Measurements from ENCODE around the gene PDE7B.
A peak's percentile ranks its signal among the peaks of the same experiment; 100 is the strongest.
"Not testable (repeated sequence)": the region's sequence is repeated elsewhere in the genome, so short reads cannot be mapped to it uniquely, and the experiment has no call there.

The PDE7B gene

GRCh38 chr6:136079701-136080565, 228.4 kb downstream of the PDE7B start:
- DNase-seq: no peak

DNA sequence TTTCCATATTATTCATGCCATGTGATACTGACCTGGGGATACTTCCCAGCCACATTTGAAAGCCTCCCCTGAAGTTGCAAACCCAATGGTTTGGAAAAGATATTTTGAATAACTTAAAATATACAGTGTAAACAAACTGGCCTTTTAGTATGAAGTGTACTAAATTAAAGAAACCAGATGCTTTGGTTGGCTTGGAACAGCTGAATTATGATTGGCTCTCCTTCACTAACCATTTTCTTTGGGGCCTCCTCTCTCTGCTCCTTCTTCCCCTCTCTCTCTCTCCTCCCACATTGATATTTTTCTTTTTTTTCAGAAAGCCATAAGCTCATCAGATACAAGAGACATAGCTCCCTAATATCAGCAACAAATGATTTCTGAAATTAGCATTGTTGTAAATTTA, 232.0 kb downstream of the PDE7B start:
- DNase-seq: no peak

GRCh38 chr6:136084403-136084802, 232.9 kb downstream of the PDE7B start:
- no peak for DNase-seq

DNA sequence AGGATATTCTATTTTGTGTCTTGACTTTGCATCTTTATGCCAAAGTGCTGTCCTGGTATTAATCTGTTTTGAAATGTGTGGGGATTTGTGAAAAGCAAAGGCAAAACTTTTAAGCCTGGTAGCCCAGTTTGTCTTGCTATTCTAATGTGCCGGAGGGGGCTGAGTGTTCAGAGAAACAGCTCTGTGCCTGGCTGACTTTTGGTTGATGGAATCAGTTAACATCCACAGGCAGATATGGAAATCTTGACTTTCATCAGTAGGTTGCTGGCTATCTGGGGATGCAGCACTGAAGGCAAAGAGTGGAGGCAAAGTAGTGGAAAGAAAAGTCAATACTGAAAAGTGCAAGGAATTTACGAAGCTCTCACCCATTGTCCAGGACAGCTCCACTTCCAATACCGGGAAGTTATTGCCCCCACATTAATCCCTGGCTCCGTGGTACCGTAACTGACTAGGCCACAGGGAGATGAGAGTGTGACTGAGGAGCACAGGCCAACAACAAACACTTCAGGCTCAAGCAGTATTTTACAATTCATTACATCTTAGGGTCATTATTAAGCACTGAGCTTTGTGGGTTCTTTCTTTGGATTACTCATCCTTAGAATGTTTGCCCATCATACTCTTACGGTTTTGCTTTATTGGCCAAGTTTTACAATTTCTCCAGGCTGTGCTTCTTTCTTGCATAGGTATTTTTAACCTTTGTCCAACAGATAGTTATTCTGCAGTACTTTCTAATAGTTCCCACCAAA, 234.0 kb downstream of the PDE7B start:
- DNase-seq: peak; percentile 48

DNA sequence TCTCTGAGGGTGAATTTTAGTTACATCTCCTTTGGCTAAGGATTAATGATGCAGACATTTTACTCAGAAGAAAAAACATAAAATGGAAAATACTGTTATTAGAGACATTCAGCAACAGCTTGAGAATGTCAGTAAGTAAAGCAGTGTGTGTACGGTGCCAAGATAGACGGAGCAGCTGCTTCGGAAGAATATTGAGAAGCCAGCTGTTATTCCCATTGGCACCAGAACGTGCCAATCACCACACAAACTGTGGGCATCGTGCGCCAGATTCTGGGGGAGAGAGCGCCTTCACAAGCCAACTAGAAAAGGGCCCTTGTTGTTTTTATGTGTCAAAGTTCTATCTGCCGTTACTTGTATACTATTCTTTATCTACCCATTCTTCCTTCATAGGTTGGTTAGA, 235.2 kb downstream of the PDE7B start:
- DNase-seq: no peak

- peak; percentile 36 for DNase-seq
Observed at GRCh38 chr6:136087986-136088385, 236.5 kb downstream of the PDE7B start.

- DNase-seq: no peak
Observed at GRCh38 chr6:136088693-136089092, 237.2 kb downstream of the PDE7B start.

- peak; percentile 34 for DNase-seq
Observed at GRCh38 chr6:136089876-136090275, 238.4 kb downstream of the PDE7B start.

DNA sequence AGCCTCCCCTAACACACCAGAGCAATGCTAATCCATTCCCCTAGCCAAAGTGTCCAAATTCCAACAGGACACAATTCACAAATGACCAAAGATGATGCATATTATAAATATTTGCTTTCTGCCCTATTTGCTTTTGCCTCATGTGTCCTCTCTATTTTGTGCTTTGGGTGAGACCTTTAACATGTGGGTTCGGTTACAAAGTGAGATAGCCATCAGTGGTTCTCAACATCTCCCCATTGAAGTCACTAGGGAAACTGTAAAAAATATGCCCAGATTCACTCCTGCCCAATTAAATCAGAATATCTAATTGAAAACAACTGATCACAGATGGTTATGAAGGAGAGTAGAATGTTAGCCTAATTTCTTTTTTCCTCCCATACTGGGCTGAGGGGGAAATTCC, 239.4 kb downstream of the PDE7B start:
- DNase-seq: peak; percentile 57

DNA sequence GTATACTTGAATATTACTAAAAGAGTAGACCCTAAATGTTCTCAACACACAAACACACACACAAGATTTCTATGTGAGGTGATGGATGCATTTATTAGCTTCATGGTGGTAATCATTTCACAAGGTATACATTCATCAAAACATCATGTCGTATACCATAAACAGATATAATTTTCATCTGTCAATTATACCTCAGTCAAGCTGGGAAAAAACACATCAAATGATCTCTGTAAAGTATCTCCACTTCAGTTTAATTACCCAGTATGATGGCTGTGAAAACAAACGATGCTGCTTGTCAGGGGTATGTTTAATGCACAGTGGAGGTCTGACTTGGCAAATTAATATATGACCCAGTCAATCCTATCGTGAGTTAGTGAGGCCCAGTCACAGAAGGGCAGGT, 241.4 kb downstream of the PDE7B start:
- no peak for DNase-seq

GRCh38 chr6:136093835-136094234, 242.3 kb downstream of the PDE7B start:
- DNase-seq: no peak

GRCh38 chr6:136094812-136095211, 243.3 kb downstream of the PDE7B start:
- DNase-seq: no peak

DNA sequence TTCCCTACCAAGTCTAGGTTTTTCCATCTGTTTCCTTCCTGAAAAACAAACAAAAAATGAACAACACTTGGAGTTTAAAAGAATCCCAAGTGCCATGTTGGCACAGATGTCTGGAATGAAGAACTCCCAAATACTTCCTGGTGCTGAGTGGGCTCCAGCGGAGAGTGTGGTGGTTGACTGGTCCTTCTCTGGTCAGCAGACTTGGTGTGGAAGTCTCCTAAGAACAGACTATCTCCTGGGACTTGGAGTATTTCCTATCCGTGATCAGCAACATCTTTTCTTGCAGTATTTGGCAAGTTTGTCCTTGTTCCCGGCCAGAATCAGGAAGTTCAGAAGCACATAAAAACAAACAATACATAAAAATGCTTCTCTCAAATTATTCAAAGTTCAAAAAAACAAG, 244.5 kb downstream of the PDE7B start:
- no peak for DNase-seq

DNA sequence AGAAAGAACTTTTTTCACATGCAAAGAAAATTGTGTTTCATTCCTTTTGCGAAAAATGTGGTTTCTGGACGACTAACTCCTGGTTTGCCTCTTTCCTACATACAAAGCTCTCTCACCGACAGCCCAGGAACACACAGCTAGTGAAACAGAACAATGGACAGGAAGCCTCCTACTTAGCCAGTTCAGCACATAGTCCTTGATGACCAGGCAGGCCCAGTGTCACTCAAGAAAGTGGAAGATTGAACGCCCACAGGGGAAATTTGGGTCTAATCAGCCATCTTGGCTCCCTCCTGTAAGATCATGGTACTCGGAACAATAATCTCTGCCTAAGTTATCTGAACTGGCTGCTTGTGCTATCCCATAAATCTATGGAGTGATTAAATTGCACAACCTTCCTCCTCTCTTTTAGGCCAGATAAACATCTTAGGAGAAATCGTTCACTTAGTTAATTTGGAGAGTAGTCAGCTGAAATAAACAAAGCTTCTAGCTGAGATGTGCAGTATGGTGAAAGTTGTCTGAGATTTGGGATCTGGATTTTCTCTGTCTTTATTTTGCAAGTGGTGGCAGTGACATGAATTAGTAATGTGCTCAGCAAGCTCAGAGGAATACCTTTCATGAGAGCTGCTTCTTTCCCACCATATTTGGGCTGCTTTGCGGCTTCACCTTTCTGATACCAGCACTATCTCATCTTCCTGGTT, 251.6 kb downstream of the PDE7B start:
- no peak for DNase-seq

DNA sequence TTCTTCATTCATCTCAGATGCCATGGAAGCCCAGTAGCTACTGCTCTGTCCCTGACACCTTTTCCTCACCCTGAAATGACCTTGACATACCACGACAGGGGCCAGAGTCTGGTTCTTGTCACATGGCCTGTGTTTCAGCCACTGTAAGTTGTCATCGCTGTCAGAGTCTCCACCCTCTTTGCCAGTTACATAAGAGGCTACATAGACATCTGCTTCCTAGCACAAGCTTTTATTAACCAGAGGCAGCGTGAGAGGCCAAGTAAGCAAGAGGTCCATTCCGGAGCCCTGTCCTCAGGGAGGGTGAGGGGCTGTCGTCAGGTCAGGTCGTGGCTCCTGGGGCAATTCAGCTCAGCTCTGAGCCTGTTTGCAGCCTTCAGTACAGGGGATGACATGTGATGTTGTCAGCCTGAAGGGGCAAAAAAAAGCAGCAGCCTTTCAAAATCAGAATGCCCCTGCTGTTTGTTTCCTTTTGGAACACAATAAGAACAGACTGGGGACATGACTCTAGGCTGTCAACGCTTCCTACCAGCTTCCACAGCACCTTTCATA, 252.3 kb downstream of the PDE7B start:
- no peak for DNase-seq

GRCh38 chr6:136104556-136104955, 253.1 kb downstream of the PDE7B start:
- DNase-seq: no peak

- DNase-seq: not testable (repeated sequence)
Observed at GRCh38 chr6:136105797-136106196, 254.3 kb downstream of the PDE7B start.

DNA sequence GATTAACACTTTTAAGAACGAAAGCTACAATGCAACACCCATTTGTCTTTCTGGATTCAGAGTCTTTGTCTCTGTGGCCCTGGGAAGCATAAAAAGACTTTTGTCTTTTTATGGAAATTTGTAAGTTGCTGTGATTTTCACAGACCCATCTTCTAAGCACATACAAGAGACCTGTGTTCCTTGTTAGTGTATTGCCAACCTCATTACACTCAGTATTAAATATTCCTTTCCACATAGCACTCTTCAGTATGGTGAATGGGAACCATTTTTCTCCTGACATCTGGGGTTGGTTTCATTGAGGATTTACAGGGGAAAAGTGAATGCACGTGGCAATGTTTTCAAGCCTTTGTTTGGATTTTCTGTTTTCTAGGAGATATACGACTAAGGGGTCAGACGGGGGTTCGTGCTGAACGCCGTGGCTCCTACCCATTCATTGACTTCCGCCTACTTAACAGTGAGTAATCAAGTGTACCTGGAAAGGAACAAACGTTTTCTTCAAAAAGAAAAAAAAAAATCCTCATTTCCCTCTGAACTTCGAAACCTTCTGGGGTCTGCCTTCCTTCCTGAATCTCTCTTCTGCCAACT, 257.0 kb downstream of the PDE7B start:
- no peak for DNase-seq

DNA sequence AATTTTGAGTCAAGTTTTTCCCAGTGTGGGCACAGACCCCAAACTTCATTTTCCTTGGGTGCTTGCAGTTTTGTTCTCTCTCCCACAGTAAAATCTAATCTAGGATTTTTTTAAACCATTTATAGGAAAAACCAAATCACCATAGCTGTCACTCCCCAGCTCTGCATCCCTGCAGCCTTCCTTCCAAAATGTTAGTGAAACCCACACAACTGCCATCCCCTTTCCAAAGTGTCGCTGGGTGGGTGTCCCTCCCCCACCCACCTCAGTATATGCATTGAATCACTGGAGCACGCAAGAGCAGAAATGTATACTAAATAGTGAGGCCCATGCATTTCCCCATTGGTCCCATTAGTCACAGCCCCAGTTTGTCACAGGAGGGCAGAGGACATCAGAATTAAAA, 260.3 kb downstream of the PDE7B start:
- no peak for DNase-seq

DNA sequence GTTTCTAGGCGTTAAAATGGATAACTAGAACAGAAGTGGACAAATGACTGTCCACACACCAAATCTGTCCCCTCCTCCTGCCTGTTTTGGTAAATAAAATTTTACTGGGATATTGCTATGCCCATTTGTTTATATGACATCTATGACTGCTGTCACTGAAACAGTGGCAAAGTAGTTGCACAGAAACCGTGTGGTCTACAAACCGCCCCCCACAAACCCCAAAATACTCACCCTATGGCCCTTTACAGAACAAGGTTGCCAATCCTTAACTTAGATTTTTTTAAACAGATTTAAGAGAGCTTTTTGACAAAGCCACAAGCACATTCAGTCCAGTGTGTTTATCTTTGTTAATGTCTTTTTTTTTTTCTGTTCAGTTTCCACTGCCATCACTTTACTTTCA, 260.8 kb downstream of the PDE7B start:
- no peak for DNase-seq

- DNase-seq: peak; percentile 74
Observed at GRCh38 chr6:136113736-136114173, 262.3 kb downstream of the PDE7B start.

GRCh38 chr6:136114661-136115060, 263.2 kb downstream of the PDE7B start:
- DNase-seq: no peak

GRCh38 chr6:136115941-136116340, 264.4 kb downstream of the PDE7B start:
- no peak for DNase-seq

Measured in EL (cell line).